GM18907 (cell line): Measurements from ENCODE around the gene PPFIA1.

Experiments
- ATAC-seq: cut with Tn5 transposase; IDR thresholded peaks from one replicate; pipeline ENCODE4 v1.9.1; 2021; ENCODE audit warnings: mild to moderate bottlenecking, moderate library complexity; ENCODE audit not compliant: unreplicated experiment

PPFIA1 gene

DNA sequence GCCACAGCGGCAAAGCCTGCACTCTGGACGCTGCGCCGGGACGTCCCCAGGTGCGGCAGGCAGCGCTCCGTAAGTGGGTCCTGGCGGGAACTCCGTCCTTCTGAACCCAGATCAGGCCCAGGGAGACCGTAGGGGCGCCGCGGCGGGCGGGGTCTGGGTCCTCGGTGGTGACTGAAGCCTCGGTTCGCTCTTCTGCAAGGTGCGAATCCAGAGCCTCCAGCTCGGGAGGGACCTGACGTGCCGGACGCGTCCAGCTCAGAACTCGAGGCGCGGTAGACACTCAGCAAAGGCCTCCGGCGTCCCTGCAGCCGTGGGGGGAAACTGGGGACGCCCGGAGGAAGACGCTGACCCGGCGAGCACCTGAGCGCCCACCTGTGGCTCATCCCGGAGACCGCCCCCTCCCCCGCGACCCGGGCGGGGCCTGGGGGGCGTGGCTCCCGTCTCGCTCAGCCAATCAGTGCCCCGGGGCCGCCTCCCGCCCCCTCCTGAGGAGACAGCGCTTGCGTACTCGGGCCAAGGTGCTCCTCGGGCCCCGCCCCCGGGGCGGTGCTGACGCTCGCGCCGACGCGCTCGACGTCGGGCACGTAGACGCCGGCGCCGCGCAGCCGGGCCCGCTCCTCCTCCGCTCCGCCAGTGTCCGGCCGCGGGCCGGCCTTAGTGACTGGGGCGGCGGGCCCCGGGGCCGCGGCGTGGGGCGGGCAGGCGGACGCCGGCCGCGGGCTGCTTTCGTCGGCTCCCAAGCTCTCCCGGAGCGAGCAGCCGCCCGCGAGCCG, at the start of gene PPFIA1:
PPFIA1 (plus strand) TSS at position 587 of the 773 bp plus-strand sequence. CDS start 1,483 bp downstream, outside the sequence.
- peak; percentile 93 for ATAC-seq

DNA sequence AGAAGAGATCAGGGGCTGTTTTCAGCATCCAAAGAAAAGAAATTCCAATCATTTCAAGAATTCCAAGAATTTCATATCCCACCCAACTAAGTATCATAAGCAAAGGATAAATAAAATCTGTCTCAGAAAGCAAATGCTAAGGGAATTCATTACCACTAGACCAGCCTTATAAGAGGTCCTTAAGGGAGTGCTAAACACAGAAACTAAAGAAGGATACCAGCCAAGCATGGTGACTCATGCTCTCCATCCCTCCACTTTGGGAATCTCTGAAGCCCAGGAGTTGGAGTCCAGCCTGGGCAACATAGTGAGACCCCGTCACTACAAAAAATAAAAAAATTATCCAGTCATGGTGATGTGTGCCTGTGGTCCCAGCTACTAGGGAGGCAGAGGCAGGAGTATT, 49.6 kb upstream of the PPFIA1 start:
- no peak for ATAC-seq

DNA sequence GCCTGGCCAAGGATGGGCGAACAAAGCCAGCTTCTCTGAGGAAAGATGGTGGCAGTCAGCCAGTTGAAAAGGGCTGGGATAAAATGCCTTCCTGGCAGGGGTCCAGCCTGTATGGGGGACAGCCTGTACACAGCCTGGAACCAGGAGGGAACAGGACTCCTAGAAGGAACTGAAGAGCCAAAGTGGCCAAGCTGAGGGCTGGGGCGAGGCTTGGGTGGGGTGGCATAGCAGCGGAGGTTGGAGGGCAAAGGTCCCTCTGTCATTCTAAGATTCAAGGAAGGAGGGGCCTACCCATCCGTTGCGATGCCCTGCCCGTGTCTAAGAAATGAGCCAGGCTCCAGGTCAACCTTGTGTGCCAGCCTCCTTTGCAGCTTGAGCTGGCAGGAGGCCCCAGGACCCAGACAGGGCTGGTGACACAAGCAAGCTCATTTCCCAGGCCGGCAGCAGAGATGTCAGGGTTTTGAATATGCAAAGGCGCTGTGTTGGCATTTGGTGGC, 44.8 kb upstream of the PPFIA1 start:
- ATAC-seq: no peak

DNA sequence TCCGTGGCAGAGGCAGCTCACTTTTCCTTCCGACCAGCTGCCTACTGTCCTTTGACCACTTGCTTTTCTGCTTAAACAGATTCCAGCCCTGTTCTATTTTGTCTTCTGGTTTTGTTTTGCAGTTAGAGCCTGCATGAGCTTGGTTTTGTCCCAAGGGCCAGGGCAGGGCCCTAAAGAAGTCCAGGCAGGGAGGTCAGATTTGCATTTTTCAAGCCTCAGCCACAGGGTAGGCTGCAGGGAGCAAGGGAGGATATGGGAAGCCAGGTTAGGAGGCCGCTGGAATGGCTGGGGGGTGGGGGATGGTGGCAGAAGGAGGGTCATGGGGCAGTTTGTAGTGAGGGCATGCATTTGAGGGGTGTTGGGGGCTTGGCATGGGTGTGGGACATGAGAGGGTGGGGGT, 44.3 kb upstream of the PPFIA1 start:
- ATAC-seq: no peak

DNA sequence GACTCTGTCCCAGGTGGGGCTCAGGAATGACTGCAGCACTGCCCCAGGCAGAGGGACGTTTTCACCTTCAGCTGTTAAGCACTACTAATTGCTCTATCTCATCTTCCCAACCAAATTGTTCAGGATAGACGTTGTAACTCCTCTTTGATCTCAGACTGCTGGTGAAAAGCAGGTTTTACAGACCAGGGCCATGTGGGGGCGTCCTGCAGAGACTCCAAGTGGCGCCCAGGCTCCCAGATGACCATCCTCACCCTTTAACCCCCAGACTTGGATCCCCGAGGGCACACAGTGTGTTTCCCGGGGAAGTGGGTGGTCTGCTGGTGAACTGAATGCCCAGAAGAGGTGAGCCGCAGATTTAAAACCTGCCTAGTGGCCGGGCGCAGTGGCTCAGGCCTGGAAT, 43.5 kb upstream of the PPFIA1 start:
- no peak for ATAC-seq

DNA sequence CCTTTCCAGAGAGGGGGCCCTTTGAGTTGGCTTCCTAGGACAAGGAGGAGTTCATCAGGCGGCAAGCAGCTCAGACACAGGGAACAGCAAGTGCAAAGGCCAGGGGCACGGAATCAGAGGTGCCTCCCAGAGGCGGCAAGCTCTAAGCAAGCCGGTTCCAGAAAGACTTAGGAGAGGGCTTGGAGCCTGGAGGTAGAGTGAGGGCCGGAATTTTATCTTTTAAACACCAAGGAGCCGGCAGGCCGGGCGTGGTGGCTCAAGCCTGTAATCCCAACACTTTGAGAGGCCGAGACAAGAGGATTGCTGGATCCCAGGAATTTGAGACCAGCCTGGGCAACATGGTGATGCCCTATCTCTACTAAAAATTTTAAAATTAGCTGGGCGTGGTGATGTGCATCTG, 40.8 kb upstream of the PPFIA1 start:
- no peak for ATAC-seq

DNA sequence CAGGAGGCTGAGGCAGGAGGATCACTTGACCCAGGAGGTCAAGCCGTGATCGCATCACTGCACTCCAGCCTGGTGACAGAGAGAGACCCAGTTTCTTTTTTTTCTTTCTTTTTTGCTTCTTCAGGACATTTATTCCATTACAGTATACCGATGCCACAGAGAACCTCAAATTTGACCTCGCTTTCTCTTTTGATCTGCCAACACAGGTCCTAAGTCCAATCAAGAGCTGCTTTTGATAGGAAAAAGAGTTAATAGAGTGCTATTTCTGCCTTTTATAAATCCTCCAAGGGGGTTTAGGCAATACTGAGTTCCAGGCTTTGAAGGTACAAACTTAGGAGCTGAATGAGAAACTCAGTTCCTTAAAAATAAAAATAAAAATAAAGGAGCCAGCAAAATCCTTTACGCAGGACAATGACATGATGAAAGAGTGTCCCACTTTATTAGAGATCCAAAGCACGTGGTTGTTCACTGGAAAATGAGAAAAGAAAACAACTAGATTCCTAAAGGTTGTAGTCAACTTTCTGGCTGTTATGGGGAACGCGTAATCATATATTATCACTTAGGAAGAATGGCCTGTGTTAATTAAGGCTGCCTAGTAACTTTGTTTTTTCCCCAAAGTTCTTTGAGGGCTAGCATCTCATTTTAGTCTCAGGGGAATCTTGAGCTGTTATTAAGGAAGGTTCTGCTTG, 40.2 kb upstream of the PPFIA1 start:
- ATAC-seq: no peak

DNA sequence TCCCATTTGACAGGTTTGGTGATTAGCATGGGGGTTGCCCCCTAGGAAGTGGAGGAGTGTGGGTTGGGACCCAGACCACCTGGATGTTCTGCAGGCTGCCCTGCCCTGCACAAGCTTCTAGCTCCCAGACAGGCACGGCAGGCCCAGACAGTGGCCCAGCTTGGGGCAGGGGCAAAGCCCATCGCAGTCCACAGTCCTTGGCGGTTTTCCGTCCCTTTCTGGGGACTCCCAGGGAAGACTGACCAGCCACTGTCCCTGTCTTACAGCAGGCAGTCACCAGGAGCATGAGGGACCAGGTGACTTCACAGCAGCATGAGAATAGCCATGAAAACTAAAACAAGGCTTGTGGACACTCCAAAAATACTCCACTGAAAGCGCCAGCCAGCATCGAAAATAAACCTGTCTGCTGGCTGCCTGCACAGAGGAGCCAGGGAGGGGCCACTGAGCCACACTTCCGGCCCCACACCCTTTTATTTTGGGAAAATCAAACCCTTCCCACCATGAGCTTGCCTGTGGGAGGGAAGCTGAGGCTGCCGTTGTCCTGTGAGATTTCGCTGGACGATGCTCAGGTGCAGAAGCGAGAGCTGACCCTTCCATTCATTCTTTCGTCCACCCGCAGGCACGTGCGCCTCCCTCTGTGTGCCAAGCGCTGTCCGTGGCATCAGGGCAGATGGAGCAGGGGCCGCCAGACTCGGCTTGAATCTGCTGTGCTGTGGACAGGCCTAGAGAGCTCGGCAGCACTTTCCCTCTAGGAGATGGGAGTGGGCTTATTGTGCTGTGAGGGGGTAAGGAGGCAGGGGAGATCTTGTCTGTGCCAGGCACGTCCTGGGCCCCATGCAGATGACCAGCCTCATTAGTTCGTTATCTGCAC, 39.4 kb upstream of the PPFIA1 start:
- no peak for ATAC-seq

DNA sequence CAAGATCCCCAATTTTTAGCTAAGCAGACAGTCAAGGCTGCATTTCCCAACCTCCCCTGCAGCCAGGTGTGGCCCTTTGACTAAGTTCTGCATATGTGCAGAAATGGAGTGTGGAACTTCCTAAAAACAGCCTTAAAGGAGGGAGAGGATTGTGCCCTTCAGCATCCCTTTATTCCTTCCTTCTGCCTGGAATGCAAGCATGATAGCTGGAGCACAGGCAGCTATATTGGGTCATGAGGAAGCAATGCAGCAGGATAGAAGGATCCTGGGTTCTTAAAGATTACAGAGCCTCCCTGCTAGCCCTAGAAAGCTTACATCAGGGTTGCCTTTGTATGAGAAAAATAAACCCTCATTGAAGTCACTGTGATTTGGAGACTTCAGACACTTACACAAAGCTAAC, 37.5 kb upstream of the PPFIA1 start:
- ATAC-seq: no peak

DNA sequence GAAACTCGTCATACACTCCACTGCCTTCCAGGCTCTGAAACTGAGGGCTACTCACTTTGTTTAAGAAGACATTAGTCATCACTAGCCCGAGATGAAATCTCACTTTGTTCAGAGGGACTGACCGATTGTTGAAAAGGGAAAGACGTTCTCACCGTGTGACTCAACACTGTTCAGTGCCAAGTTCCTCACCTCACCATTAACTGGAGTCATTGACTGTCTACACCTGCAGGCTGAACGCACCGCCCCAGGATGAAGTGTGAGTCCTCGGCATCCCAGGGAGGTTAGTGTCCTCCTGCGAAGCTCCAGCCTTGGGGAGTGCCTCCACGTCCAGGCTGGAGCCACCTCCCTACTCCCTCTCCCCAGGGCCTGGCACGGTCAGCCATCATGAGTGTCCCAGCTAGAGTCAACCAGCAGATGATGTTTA, 37.0 kb upstream of the PPFIA1 start:
- ATAC-seq: no peak

DNA sequence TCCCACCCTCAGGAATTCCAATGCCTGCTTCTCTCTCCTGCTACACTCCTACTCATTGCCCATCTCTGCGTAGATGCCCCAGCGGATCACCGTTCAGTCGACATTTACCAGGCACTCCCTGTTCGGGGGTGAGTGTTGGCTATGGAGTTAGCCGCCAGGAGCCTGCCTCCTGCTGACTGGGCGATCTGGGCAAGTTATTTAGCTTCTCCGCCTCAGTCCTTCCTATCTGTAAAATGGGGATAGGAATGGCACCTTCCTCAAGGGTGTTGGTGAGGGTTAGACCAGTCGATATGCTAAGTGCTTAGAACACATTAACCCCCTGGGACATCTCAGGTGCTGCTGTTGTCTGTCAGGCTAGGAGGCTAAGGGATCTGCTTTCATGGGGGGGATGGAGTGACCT, 36.5 kb upstream of the PPFIA1 start:
- ATAC-seq: no peak

DNA sequence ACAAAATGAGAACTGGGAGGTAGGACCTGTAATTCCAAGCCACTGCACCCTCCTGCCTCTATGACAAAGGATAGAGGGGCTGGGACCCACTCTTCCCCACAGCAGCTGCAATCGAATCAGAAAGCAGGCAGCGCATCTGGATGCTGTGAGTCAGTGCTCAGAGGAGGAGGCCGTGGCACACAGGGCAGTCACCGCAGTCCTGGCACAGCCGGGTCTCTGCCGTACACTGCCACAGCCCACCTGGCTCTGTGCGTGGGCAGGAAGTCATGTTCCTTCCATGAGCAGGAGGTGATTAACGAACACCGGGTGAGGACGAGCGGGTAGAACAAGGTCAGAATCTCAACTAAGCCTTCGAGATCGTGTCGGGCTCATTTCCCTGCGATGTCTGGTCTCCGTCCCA, 30.2 kb upstream of the PPFIA1 start:
- ATAC-seq: no peak

DNA sequence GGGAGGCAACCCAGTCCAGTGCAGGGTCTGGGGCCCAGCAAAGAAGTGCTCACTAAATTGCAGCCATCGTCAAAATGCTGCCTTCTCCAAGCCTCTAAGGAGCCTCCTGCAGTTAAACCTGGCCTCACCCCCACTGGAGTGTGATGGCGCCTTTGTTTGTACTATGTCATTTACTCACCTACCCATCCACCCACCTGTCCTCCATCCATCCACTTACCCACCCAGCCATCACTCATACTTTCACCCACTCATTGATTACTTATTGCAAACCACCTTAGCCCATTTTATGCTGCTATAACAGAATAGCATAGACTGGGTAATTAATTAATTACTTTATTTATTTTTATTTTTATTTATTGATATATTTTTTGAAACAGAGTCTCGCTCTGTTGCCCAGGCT, 28.8 kb upstream of the PPFIA1 start:
- no peak for ATAC-seq

DNA sequence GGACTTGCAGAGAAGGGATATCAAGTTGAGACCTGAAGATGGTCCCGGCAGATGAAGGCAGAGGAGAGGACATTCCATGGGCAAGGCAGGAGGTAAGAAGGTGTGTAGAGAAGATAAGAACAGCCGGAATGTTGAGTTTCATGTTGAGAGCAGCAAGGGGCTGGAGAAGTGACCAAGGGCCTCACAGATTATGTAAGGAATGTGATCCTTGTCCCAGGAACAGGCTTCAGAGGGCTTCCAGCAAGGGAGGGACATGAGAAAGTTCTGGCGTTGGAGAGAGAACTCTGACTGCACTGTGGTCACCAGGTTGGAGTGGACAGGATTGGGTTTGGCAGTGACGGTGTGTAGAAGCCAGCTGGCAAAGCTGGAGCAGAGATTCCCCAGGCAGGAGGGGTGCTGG, 27.6 kb upstream of the PPFIA1 start:
- ATAC-seq: no peak

DNA sequence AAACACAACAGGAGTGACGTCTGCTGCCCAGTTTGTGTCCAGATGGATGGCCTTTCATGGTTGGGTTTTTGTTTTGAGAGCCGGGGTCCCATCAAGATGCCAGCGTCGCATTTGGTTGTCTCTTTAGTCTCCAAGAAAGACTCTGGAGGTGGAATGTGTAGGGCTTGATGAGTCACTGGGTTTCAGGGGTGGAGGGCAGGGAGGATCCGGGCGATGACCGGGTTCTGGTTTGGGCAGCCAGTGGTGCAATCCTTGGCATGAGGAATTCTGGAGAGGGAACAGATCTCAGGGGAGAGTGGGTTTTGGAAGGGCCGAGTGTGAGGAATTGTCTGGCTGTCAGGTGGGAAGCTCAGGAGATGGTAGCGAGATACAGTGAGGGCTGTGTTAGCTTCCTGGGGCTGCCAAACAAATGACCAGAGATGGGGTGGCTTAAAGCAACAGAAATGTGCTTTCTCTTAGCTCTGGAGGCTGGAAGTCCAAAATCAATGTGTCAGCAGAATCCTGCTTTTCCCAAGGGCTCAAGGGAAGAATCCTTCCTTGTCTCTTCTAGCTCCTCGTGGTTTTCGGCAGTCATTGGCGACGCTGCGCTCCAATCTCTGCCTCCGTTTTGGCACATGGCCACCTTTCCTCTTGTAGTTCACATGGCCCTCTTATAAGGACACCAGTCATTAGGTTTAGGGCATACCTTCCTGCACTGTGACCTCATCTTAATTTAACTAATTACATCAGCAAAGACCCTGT, 26.4 kb upstream of the PPFIA1 start:
- ATAC-seq: no peak

DNA sequence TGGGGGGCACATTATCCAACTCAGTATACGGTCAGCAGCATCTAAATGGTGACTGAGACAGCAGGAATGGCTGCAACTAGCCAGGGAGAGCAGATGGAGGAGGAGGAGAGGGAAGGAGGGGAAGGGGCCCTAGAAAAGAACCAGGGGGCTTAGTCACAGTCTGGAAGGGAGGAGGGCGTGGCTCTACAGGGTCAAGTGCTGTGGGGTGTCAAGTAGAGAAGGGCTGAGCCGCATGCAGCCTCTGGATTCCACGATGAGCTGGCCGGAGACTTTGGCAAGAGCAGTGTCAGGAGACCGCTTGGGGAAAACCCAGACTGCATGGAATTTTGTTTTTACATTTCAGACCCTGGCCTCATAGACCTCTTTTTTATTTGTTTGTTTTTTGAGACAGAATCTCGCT, 25.8 kb upstream of the PPFIA1 start:
- no peak for ATAC-seq

DNA sequence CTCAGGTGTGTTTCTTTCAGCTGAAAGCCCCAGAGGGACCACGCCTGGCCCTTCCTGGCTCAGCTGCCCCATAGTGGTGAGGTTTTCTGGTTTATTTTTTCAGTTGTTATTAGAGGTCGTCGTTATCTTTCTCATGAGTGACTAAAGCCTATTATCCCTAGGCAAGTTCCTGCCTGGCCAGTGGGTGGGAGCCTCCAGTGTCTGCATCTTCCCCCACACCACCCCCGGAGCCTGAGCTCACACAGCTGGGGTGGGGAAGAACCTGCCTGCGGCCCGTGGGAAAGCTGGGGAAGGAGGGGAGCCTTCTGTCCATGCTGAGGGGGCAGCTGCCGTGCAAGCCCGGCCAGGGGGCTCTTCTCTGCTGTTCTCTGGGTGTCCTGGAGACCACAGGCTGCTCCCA, 24.3 kb upstream of the PPFIA1 start:
- no peak for ATAC-seq

DNA sequence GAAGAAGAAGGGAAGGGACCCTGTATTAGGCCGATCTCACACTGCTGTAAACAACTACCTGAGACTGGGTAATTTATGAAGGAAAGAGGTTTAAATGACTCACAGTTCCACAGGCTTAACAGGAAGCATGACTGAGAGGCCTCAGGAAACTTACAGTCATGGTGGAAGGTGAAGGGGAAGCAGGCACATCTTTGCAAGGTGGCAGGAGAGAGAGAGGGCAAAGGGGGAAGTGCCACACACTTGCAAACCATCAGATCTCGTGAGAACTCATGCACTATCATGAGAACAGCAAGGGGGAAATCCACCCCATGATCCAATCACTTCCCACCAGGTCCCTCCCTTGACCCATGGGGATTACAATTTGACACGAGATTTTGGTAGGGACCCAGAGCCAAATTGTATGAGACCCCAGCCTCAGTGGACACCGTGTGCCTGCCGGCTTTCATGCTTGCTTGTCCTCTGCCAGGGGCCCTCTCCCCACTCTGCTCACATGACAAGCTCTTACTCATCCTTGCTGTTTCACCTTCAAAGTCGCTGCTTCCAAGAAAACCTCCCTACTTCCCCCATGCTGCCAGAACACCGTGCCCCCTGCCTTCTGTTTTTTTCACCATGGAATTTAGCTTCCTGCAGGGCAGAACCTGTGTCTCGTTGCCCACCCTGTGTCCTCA, 23.3 kb upstream of the PPFIA1 start:
- ATAC-seq: no peak

DNA sequence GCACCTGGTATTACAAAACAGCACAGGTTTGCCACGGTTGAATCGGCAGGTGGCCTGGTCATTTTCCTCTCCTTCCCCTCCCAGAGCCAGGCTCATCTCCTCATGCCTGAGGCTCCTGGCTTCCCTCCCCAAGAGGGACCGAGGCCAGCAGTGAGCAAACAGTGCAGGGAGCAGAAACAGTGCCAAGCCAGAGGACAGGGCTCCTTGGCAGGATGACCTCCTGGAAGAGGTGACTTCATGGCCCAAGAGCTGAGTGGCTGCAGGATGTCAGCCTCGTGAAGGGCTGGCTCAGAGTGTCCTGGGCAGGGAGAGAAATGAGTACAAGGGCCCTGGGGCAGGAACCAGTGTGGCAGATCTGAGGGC, 22.8 kb upstream of the PPFIA1 start:
- no peak for ATAC-seq
